Adrenal gland (tissue), 12 donors: ENCODE measurements around the gene PCDHGB4. TPM values are rescaled to one million over a fixed set of nuclear protein-coding genes. Genes with fewer than 3 reads are reported as not detected.
A peak's percentile ranks its signal among the peaks of the same experiment; 100 is the strongest.
"Not testable (repeated sequence)": the region's sequence is repeated elsewhere in the genome, so short reads cannot be mapped to it uniquely, and the experiment has no call there.

ENCODE experiments used
- DNase-seq, 7 donors: peaks; one replicate each; pipeline ENCODE4 v3.0.0-alpha.2; 2019 to 2020
- H3K27ac ChIP-seq, 5 donors: fragments of 200-600 bp; sonication (generic) in 4 of 5; 1 replicate in 3 of 5; 2 replicates in 2 of 5; pipeline versions ENCODE4 v1.5.1 to v1.8.0; 2016 to 2020; ENCODE audit warnings: mild to moderate bottlenecking in 1 of 5
- H3K27me3 ChIP-seq: fragments of 200-600 bp; 2 replicates; pipeline ENCODE4 v1.8.0; 2021
- H3K36me3 ChIP-seq, 2 donors: fragments of 200-600 bp; replicated peaks in 1 of 2; 1 replicate in 1 of 2; 2 replicates in 1 of 2; pipeline versions ENCODE4 v1.5.1 to v1.8.0; 2018 to 2022
- H3K4me1 ChIP-seq, 2 donors: fragments of 200-600 bp; replicated peaks in 1 of 2; 1 replicate in 1 of 2; 2 replicates in 1 of 2; pipeline versions ENCODE4 v1.5.1 to v1.8.0; 2018 to 2021
- H3K4me3 ChIP-seq, 4 donors: fragments of 200-600 bp; sonication (generic) in 3 of 4; one replicate each; pipeline ENCODE4 v1.5.1; 2016 to 2018
- H3K9me3 ChIP-seq, 3 donors: fragments of 200-600 bp; sonication (generic) in 1 of 3; replicated peaks in 1 of 3; 1 replicate in 2 of 3; 2 replicates in 1 of 3; pipeline versions ENCODE4 v1.5.1 to v1.8.0; 2016 to 2021
- POLR2A ChIP-seq, 2 donors: fragments of 450-650 bp; IDR thresholded peaks; one replicate each; pipeline ENCODE4 v1.6.1; 2017; ENCODE audit warnings: antibody characterized with exemption in 2 of 2, mild to moderate bottlenecking in 2 of 2, moderate library complexity in 1 of 2
- WGBS, 4 donors: extraction: QIAGEN DNeasy Blood & Tissue Kit in 2 of 4; methylation state at CpG; one replicate each; pipeline versions ENCODE4 v1.1.5 to v1.1.7; 2013 to 2017; 5-methylcytosine and 5-hydroxymethylcytosine counted together
- intact Hi-C, 2 donors: fragments of 100-400 bp; cut with DNase I; formaldehyde crosslinking; loops; one replicate each; pipeline versions ENCODE4 v1.14.1 to v1.15.0; 2022 to 2023
- polyA plus RNA-seq, 3 donors: library from polyadenylated mRNA; stranded (reverse); fragments of 200-250 nt in 2 of 3; fragments of 350-450 nt in 1 of 3; fragmentation: Illumina TruSeq in 1 of 3; extraction: RNeasy Lipid Tissue Mini Kit (QIAGEN cat#74804) in 1 of 3; gene quantifications; one replicate each; pipeline ENCODE4 v1.2.3, GENCODE V29; 2013 to 2014
- total RNA-seq, 9 donors: library from RNA; depleted of rRNA in 4 of 9; stranded (reverse); fragments of >200 nt in 4 of 9; fragments of 120-200 nt in 1 of 9; fragmentation: NEBNext Ultra II Directional in 1 of 9; extraction: Animal tissue kit (Norgen Biotek cat#: 25700) in 1 of 9; gene quantifications; one replicate each; pipeline versions ENCODE4 v1.1.0 to v1.2.4, GENCODE V29; 2013 to 2023
- TF ChIP-seq, protein P1 (sequence below), 6 experiments: fragments of 450-650 bp in 4 of 6; fragments of 200-600 bp in 2 of 6; sonication (generic) in 1 of 6; IDR thresholded peaks; 1 replicate in 5 of 6; 2 replicates in 1 of 6; pipeline versions ENCODE4 v1.5.1 to v1.8.0; 2016 to 2021; ENCODE audit warnings: antibody characterized with exemption in 6 of 6, mild to moderate bottlenecking in 2 of 6, moderate library complexity in 1 of 6
- donor health status: healthy with polysubstance abuse.
- donor health status: Bipolar disorder and iron deficiency.
- donor health status: DM: yes; HTN: yes; CAD: no.
- donor health status: DM: no; HTN: no; CAD: no.
- donor health status: DM: no; HTN: no; CAD: no.
- donor health status: DM: yes; HTN: yes; CAD: no.

PCDHGB4 gene
- total and polyA plus RNA-seq, 12 donors, result 0.27 to 9.1 (median 4.5) TPM

DNA sequence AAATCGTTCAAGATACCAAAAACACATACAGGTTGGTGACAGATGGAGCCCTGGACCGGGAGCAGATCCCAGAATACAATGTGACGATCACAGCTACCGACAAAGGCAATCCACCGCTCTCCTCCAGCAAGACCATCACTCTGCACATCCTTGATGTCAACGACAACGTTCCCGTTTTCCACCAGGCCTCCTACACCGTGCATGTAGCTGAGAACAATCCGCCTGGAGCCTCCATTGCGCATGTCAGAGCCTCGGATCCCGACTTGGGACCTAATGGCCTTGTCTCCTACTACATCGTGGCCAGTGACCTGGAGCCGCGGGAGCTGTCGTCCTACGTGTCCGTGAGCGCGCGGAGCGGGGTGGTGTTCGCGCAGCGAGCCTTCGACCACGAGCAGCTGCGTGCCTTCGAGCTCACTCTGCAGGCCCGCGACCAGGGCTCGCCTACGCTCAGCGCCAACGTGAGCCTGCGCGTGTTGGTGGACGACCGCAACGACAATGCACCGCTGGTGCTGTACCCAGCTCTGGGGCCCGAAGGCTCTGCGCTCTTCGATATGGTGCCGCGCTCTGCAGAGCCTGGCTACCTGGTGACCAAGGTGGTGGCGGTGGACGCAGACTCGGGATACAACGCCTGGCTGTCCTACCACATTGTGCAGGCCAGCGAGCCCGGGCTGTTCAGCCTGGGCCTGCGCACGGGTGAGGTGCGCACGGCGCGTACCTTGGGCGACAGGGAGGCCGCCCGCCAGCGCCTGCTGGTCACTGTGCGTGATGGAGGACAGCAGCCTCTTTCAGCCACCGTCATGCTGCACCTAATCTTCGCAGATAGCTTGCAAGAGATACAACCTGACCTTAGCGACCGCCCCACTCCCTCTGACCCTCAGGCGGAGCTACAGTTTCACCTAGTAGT, 15.7 kb upstream of the PCDHGB4 start:
- DNase-seq, result no peak

DNA sequence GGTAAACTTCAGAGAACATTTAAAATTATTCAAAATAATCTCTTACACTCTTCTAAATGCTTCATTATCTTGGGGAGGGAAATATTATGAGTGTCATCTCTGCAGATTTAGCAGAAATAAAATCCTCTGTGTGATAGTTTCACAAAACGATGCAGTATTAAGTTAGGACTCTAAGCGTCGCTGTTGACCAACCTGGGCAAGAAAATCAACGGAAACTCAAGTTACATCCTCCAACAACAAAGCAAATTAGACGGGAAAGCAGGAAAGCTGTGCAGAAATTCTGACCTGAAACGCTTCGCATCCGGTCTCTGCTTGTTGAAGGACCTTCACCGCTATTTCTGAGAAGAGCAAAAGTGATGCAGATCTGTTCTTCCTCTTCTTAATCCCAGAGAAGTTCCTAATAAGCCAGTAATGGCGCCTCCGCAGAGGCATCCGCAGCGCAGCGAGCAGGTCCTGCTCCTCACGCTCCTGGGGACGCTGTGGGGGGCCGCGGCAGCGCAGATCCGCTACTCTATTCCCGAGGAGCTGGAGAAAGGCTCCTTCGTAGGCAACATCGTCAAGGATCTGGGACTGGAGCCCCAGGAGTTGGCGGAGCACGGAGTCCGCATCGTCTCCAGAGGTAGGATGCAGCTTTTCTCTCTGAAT, 13.7 kb upstream of the PCDHGB4 start, which contains the start of gene PCDHGA6:
Gene PCDHGA6, plus strand, starts transcription at position 219 of the 645 bp plus-strand sequence. Its CDS starts 193 bp downstream, at position 412.
- intact Hi-C loops, result no loop called here
- Histone ChIP-seq H3K27ac (no peak within 1 kb of the TSS), H3K9me3 (peaks cover 3 to 41% (median 8%) of the 10 kb centered on the region in 3 donors), H3K27me3 (no peaks in the 10 kb centered on the region), H3K36me3 (no peaks in the 10 kb centered on the region), H3K4me1 (no peaks in the 10 kb centered on the region), H3K4me3 (peak within 1 kb of the TSS in 1 of 4 donors; percentile 20)
- no peak for DNase-seq
- TF ChIP-seq, protein P1, sequence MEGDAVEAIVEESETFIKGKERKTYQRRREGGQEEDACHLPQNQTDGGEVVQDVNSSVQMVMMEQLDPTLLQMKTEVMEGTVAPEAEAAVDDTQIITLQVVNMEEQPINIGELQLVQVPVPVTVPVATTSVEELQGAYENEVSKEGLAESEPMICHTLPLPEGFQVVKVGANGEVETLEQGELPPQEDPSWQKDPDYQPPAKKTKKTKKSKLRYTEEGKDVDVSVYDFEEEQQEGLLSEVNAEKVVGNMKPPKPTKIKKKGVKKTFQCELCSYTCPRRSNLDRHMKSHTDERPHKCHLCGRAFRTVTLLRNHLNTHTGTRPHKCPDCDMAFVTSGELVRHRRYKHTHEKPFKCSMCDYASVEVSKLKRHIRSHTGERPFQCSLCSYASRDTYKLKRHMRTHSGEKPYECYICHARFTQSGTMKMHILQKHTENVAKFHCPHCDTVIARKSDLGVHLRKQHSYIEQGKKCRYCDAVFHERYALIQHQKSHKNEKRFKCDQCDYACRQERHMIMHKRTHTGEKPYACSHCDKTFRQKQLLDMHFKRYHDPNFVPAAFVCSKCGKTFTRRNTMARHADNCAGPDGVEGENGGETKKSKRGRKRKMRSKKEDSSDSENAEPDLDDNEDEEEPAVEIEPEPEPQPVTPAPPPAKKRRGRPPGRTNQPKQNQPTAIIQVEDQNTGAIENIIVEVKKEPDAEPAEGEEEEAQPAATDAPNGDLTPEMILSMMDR (IDR thresholded peaks at IDR 0.05), result peak in 4 of 6 experiments; percentile 11 to 30 (median 24)
- no peak for TF ChIP-seq POLR2A (IDR thresholded peaks at IDR 0.05)
- WGBS, 4 donors, result 10 to 18% (median 15%) methylated on average over 23 to 27 of the region's 27 CpGs

More for the DNA sequence above, 15.7 kb upstream of the PCDHGB4 start:
- H3K4me3 ChIP-seq, result no peak overlapping the region
- no peaks in the 10 kb centered on the region for H3K4me1 ChIP-seq
- no peaks in the 10 kb centered on the region for H3K36me3 ChIP-seq
- H3K9me3 ChIP-seq, result peaks cover 2 to 37% (median 4%) of the 10 kb centered on the region in 3 donors
- H3K27ac ChIP-seq, result no peak overlapping the region
- WGBS, 4 donors, result 26 to 32% (median 27%) methylated on average over 8 to 69 of the region's 69 CpGs
- TF ChIP-seq POLR2A (IDR thresholded peaks at IDR 0.05), result no peak
- intact Hi-C loops, result no loop called here
- H3K27me3 ChIP-seq, result no peaks in the 10 kb centered on the region

DNA sequence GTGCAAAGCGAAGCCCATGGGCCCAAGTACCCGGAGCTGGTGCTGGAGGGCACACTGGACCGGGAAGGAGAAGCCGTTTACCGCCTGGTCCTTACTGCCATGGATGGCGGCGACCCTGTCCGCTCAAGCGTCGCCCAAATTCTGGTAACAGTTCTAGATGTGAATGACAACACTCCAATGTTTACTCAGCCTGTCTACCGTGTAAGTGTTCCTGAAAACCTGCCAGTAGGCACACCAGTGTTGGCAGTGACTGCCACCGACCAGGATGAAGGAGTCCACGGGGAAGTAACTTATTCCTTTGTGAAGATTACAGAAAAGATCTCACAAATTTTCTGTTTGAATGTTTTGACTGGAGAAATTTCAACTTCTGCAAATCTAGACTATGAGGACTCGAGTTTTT, 12.9 kb upstream of the PCDHGB4 start:
- TF ChIP-seq, protein P1 (IDR thresholded peaks at IDR 0.05), result no peak
- TF ChIP-seq POLR2A (IDR thresholded peaks at IDR 0.05), result no peak
- WGBS, 4 donors, result 50 to 67% (median 59%) methylated on average over 14 of the region's 14 CpGs
- DNase-seq, result no peak
- Histone ChIP-seq H3K27me3 (no peaks in the 10 kb centered on the region), H3K9me3 (peaks cover 4 to 41% (median 8%) of the 10 kb centered on the region in 3 donors), H3K36me3 (no peaks in the 10 kb centered on the region), H3K4me3 (peak overlapping the region in 1 of 4 donors; percentile 7), H3K27ac (no peak overlapping the region), H3K4me1 (no peaks in the 10 kb centered on the region)
- intact Hi-C loops, result no loop called here

DNA sequence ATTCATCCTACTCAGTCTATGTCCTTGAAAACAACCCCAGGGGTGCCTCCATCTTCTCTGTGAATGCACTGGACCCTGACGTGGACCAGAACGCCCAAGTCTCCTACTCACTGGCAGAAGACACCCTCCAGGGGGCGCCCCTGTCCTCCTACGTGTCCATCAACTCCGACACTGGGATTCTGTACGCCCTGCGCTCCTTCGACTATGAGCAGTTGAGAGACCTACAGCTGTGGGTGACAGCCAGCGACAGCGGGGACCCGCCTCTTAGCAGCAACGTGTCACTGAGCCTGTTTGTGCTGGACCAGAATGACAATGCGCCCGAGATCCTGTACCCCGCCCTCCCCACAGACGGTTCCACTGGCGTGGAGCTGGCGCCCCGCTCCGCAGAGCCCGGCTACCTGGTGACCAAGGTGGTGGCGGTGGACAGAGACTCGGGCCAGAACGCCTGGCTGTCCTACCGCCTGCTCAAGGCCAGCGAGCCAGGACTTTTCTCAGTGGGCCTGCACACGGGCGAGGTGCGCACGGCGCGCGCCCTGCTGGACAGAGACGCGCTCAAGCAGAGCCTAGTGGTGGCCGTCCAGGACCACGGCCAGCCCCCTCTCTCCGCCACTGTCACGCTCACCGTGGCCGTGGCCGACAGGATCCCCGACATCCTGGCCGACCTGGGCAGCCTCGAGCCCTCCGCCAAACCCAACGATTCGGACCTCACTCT, 11.9 kb upstream of the PCDHGB4 start:
- WGBS, 4 donors, result 42 to 50% (median 47%) methylated on average over 2 to 39 of the region's 48 CpGs
- H3K9me3 ChIP-seq, result peaks cover 4 to 41% (median 8%) of the 10 kb centered on the region in 3 donors
- H3K27me3 ChIP-seq, intact Hi-C loops, H3K27ac ChIP-seq, DNase-seq, H3K4me1 ChIP-seq, H3K4me3 ChIP-seq, H3K36me3 ChIP-seq: not testable (repeated sequence)
